Measurements from ENCODE around the gene IFIH1.

Gene IFIH1

GRCh38 chr2:162256591-162256991 is 61.9 kb downstream of the IFIH1 start:
- DNase-seq = no peak

- DNase-seq = no peak
Measured at GRCh38 chr2:162254236-162254871, 64.1 kb downstream of the IFIH1 start.

GRCh38 chr2:162253435-162253834 is 65.0 kb downstream of the IFIH1 start:
- DNase-seq = no peak

DNA sequence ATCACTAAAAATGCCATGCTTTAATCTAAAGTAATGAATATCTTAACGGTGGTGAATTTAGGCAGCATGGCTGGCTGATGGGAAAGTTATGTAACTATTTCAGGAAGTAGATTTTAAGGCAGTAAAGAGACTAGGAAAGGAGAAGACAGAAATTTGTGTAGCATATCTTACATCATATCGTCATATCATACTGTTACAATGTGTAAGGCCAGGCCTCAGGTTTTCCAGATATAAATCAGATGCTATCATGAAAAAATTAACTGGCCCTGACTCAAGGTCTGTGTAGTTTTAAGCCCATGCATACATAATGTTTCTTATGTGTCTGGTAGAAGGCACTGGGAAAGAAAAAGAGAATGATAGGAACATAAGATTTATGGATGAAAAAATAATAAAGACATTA is 66.3 kb downstream of the IFIH1 start:
- no peak for DNase-seq

- no peak for DNase-seq
Measured at GRCh38 chr2:162245781-162246180, 72.7 kb downstream of the IFIH1 start.

- DNase-seq = no peak
Measured at GRCh38 chr2:162245061-162245460, 73.4 kb downstream of the IFIH1 start.

- no peak for DNase-seq
Measured at GRCh38 chr2:162244541-162245031, 73.9 kb downstream of the IFIH1 start.

- DNase-seq = no peak
Measured at GRCh38 chr2:162243715-162244114, 74.8 kb downstream of the IFIH1 start.

DNA sequence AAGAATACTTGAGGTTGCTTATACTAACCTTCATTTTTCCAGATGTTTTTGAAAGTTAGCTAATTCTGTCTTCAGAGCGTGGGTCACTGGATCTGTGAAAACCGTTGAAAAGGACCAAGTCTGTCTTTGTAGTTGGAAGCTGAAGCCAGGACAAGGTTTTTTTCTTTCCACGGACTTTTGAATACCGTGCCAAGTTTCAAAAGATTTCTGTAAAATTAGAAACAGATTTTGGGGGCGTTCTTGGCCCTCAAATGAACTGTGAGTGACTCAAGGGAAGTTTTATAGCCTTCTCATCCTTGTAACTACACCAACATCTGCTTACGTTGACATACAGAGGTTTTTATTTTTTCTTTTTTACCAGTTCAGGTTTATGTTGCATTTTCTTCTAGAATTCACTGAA is 75.2 kb downstream of the IFIH1 start, which contains the start of gene FAP:
Gene FAP (minus strand): TSS at position 152 of the 400 bp plus-strand sequence. CDS start 118 bp downstream, at position 34.
- DNase-seq = no peak

DNA sequence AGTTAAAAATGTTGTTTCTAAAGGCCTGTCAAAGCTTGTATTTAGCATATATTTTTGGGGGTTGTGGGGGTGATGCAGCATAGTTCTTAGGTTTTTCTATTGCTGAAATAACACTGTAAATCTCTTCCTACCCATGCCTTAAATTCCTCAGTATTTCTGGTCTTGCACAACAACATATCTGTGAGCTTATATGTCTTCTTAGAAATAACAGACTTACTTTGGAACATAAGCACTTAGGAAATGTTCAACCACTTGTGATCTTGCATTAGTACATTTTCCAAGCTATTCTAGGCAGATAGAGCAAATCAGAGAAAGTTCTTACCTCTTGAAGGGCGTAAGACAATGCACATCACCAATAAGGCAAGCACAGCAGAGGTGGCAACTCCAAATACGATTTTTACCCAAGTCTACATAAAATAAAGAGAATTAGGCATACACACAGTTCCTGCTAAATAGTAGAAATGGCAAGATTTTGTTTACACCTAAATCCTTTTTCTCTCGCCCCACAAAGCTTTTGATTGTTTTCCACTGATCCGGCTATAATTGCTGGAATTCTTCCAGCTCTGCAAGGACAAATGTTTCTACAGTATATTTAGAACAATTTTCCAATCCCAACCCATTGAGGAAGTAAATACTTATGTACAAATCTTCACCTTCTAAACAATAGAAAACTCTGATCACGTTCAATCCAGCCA is 75.8 kb downstream of the IFIH1 start:
- no peak for DNase-seq

DNA sequence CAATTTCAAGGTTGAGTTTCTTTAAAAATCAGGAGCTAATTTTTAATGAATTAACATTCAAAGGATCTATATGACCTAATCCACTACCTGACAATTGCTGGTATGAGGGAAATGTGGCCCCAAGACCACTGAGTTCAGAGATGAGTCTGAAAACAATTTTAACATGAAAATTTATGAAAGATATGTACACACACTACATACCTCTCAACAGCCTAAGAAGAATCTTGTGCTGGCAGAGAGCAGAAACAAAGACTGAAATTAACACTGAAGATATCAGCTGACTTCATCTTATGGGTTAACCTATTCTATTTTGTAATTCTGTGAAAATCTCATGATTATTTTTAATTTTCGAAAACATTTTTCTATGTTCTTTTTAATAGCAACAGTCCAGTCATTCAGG is 76.9 kb downstream of the IFIH1 start:
- DNase-seq = no peak

- DNase-seq = no peak
Measured at GRCh38 chr2:162234620-162235462, 83.6 kb downstream of the IFIH1 start.

GRCh38 chr2:162233197-162233596 is 85.3 kb downstream of the IFIH1 start:
- DNase-seq = no peak

DNA sequence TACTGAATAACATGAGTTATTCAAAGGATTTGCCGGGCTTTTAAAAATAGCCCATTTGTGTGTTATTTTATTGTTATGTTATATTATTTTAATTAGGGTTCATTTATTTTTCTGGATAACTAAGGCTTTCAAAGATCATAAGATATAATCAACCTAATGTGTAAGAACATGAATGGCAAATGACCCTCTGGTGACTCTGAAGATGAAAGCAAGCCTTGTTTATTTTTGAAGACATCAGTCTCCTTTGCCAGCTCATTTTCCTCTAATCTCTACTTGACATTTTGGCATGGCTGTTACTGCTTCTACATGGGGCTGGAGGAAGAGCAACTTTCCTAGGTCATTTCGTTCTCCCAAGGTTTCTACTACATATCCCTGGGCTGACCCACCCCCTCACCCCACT is 85.8 kb downstream of the IFIH1 start:
- DNase-seq = no peak

- DNase-seq = no peak
Measured at GRCh38 chr2:162232027-162232426, 86.5 kb downstream of the IFIH1 start.

DNA sequence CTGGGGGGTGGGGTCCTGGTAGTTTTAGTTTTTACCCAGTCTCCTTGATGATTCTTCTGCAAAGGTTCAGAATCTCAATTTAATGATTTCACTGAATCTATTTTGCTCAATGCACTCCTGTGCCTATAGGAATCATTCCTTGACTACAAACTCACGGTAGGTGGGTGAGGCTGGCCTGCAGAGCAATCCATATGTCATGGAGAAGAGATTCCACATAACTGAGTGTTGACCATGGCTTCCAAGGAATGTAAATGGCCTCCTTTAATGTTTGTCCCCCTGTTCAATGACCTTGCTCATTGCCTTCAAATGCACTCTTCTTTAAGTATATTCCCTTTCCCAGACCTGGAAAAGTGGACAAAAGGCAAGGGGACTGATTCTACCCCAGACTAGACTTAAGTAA is 87.7 kb downstream of the IFIH1 start:
- DNase-seq = no peak

GRCh38 chr2:162226836-162227235 is 91.6 kb downstream of the IFIH1 start:
- no peak for DNase-seq

GRCh38 chr2:162221064-162221463 is 97.4 kb downstream of the IFIH1 start:
- peak; percentile 64 for DNase-seq

DNA sequence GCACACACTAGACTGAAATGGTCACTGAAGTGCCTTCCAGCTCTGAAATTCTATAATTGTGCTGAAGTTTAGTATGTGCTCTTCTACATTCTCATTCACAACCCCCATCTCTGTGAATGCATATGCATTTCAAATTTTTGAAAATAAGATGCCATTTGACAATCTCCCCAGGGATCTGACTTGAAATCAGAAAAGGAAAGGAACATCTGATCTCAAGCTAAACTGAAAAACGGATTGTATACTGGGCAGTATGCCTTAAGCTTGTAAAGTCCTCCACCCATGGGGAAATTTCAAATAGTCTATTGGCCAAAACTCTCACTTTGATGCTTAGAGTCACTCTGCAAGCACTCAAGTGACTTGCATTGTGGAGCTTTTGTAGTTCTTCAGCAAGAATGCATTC is 98.1 kb downstream of the IFIH1 start:
- DNase-seq = no peak

DNA sequence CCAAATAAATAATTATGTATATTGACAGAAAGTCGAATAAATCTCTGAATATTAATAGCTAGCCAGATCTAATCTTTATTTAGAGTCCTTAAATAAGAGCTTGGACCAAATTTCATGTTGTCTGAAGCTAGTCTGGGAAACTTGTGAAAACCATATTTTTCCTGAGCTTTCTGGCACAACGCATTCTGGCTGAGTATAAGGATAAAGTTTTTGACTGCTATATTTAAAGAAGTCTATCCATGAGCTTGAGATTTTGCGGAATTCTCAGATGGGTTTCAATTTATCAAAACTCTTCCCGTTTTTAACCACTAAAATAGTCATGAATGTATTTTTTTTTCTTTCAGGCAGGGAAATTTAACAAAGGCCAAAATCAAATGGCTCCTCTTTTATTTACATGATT is 99.1 kb downstream of the IFIH1 start:
- no peak for DNase-seq

GRCh38 chr2:162217598-162217997 is 100.9 kb downstream of the IFIH1 start:
- DNase-seq = no peak

Data from activated naive CD4-positive, alpha-beta T cell treated with Interleukin-2 at 50 U/mL for 16 hours (primary cell).